ENCODE measurements around the gene ZNF519. TPM values are rescaled to one million over a fixed set of nuclear protein-coding genes. Genes with fewer than 3 reads are reported as not detected.
"Not testable (repeated sequence)": the region's sequence is repeated elsewhere in the genome, so short reads cannot be mapped to it uniquely, and the experiment has no call there.

ZNF519 gene
- total RNA-seq, 1 experiment from 2014 or later = 24.3 TPM

GRCh38 chr18:14149121-14149850 lies 17.1 kb upstream of the ZNF519 start:
- not testable (repeated sequence) for H3K18ac ChIP-seq (ENCODE audit: insufficient read length, low read depth, low read length); H4K5ac ChIP-seq (ENCODE audit: insufficient read length, low read depth, low read length); H3K23me2 ChIP-seq (ENCODE audit: insufficient read length, low read depth, low read length, poor library complexity, severe bottlenecking); H3K27ac ChIP-seq (ENCODE audit: insufficient read length, low read depth, low read length); H2AFZ ChIP-seq (ENCODE audit: low read length); H2BK12ac ChIP-seq (ENCODE audit: insufficient read length, low read depth, low read length); H3K23ac ChIP-seq (ENCODE audit: insufficient read length, low read depth, low read length); H3K56ac ChIP-seq (ENCODE audit: insufficient read length, low read depth, low read length); H3K14ac ChIP-seq (ENCODE audit: insufficient read depth, low read length); H3K27me3 ChIP-seq (ENCODE audit: insufficient read depth, low read length); H3K4me1 Mint-ChIP-seq; H2BK5ac ChIP-seq (ENCODE audit: insufficient read length, low read length); H2BK15ac ChIP-seq (ENCODE audit: low read depth, low read length); H3K4me2 ChIP-seq (ENCODE audit: insufficient read depth, insufficient read length, low read length); H2BK120ac ChIP-seq (ENCODE audit: low read depth, low read length, poor library complexity, severe bottlenecking); H4K20me1 ChIP-seq (ENCODE audit: control insufficient read depth, insufficient read depth, insufficient read length); H3K36me3 Mint-ChIP-seq (ENCODE audit: insufficient read depth in 1 of 3, low read depth in 3 of 3); H3K27ac Mint-ChIP-seq; H4K91ac ChIP-seq (ENCODE audit: insufficient read length, low read depth, low read length); H3K4me1 ChIP-seq (ENCODE audit: insufficient read depth, low read length); H3K79me1 ChIP-seq (ENCODE audit: insufficient read depth, low read depth, low read length, poor library complexity, severe bottlenecking); H2BK20ac ChIP-seq (ENCODE audit: low read depth, low read length, poor library complexity, severe bottlenecking); H3K79me2 ChIP-seq (ENCODE audit: insufficient read depth, low read length); H3K27me3 Mint-ChIP-seq (ENCODE audit: low read depth); H2AK5ac ChIP-seq (ENCODE audit: insufficient read length, low read length); H4K8ac ChIP-seq (replicated peaks; ENCODE audit: insufficient read length, low read depth, low read length); H3K4me3 Mint-ChIP-seq; H3K4ac ChIP-seq (ENCODE audit: low read depth, low read length); DNase-seq; H3K9ac ChIP-seq (ENCODE audit: extremely low read depth, insufficient read length, low read length); H3T11ph ChIP-seq (ENCODE audit: low read length)
- H3K9me3 ChIP-seq (ENCODE audit: control insufficient read depth, low read depth, low read length) = peaks cover 36% of the 10 kb centered on the region
- no CpG with 5 or more reads among the region's 9 CpGs for WGBS (ENCODE audit: extremely low coverage, insufficient read length, low lambda C conversion rate)
- peaks cover 46 to 74% of the 10 kb centered on the region in 2 experiments for H3K9me3 Mint-ChIP-seq

- not testable (repeated sequence) for H3K27ac Mint-ChIP-seq; H3K9ac ChIP-seq (ENCODE audit: extremely low read depth, insufficient read length, low read length); H3K14ac ChIP-seq (ENCODE audit: insufficient read depth, low read length); H3K56ac ChIP-seq (ENCODE audit: insufficient read length, low read depth, low read length); H3K36me3 Mint-ChIP-seq (ENCODE audit: insufficient read depth in 1 of 3, low read depth in 3 of 3); H3K79me1 ChIP-seq (ENCODE audit: insufficient read depth, low read depth, low read length, poor library complexity, severe bottlenecking); H4K8ac ChIP-seq (replicated peaks; ENCODE audit: insufficient read length, low read depth, low read length); H2BK20ac ChIP-seq (ENCODE audit: low read depth, low read length, poor library complexity, severe bottlenecking); H3K27me3 ChIP-seq (ENCODE audit: insufficient read depth, low read length); H3K27ac ChIP-seq (ENCODE audit: insufficient read length, low read depth, low read length); H3K4me2 ChIP-seq (ENCODE audit: insufficient read depth, insufficient read length, low read length); H4K20me1 ChIP-seq (ENCODE audit: control insufficient read depth, insufficient read depth, insufficient read length); H2AK5ac ChIP-seq (ENCODE audit: insufficient read length, low read length); H3K4me1 Mint-ChIP-seq; H3T11ph ChIP-seq (ENCODE audit: low read length); H2BK120ac ChIP-seq (ENCODE audit: low read depth, low read length, poor library complexity, severe bottlenecking); H2BK15ac ChIP-seq (ENCODE audit: low read depth, low read length); H4K5ac ChIP-seq (ENCODE audit: insufficient read length, low read depth, low read length); H2AFZ ChIP-seq (ENCODE audit: low read length); DNase-seq; H3K27me3 Mint-ChIP-seq (ENCODE audit: low read depth); H3K79me2 ChIP-seq (ENCODE audit: insufficient read depth, low read length); H3K23ac ChIP-seq (ENCODE audit: insufficient read length, low read depth, low read length); H3K4me1 ChIP-seq (ENCODE audit: insufficient read depth, low read length); H2BK5ac ChIP-seq (ENCODE audit: insufficient read length, low read length); H3K23me2 ChIP-seq (ENCODE audit: insufficient read length, low read depth, low read length, poor library complexity, severe bottlenecking); H3K18ac ChIP-seq (ENCODE audit: insufficient read length, low read depth, low read length); H3K4me3 Mint-ChIP-seq; H2BK12ac ChIP-seq (ENCODE audit: insufficient read length, low read depth, low read length); H3K4ac ChIP-seq (ENCODE audit: low read depth, low read length); H4K91ac ChIP-seq (ENCODE audit: insufficient read length, low read depth, low read length)
- H3K9me3 Mint-ChIP-seq = peaks cover 42 to 76% of the 10 kb centered on the region in 2 experiments
- peaks cover 36% of the 10 kb centered on the region for H3K9me3 ChIP-seq (ENCODE audit: control insufficient read depth, low read depth, low read length)
- WGBS (ENCODE audit: extremely low coverage, insufficient read length, low lambda C conversion rate) = no CpG with 5 or more reads among the region's 24 CpGs
Measured at GRCh38 chr18:14147935-14148865, 16.0 kb upstream of the ZNF519 start.
